Osteoblast (primary cell): ENCODE data around the gene GREB1. TPM values are rescaled to one million over a fixed set of nuclear protein-coding genes. Genes with fewer than 3 reads are reported as not detected.

Source experiments
- DNase-seq: peaks from one replicate; pipeline ENCODE4 v3.0.0; 2011; ENCODE audit warnings: low spot score, mixed read lengths; ENCODE audit not compliant: insufficient read length; ENCODE audit errors: missing footprints
- H2AFZ ChIP-seq: 2 replicates; pipeline ENCODE4 v1.6.0; 2011; ENCODE audit warnings: mild to moderate bottlenecking, low read length
- H3K27ac ChIP-seq: 2 replicates; pipeline ENCODE4 v1.5.1; 2011; ENCODE audit warnings: mild to moderate bottlenecking, low read depth, low read length, moderate library complexity
- H3K27me3 ChIP-seq: 2 replicates; pipeline ENCODE4 v1.6.0; 2012; ENCODE audit warnings: mild to moderate bottlenecking, control low read depth, inconsistent platforms, low read length, moderate library complexity; ENCODE audit not compliant: insufficient read depth
- H3K36me3 ChIP-seq: 2 replicates; pipeline ENCODE4 v1.5.1; 2011; ENCODE audit warnings: mild to moderate bottlenecking, low read length, control low read depth, moderate library complexity; ENCODE audit not compliant: insufficient read depth
- H3K4me1 ChIP-seq: 2 replicates; pipeline ENCODE4 v1.5.1; 2011; ENCODE audit warnings: mild to moderate bottlenecking, low read length, control low read depth, moderate library complexity; ENCODE audit not compliant: insufficient read depth
- H3K4me2 ChIP-seq: 2 replicates; pipeline ENCODE4 v1.6.0; 2011; ENCODE audit warnings: mild to moderate bottlenecking, low read length; ENCODE audit not compliant: insufficient read depth
- H3K4me3 ChIP-seq: fragments of 200-600 bp; sonication (generic); 3 replicates; pipeline ENCODE4 v1.5.1; 2012; ENCODE audit warnings: mild to moderate bottlenecking, low read length, inconsistent platforms; ENCODE audit not compliant: insufficient read depth
- H3K79me2 ChIP-seq: 2 replicates; pipeline ENCODE4 v1.6.0; 2012; ENCODE audit warnings: mild to moderate bottlenecking, low read length, control low read depth, inconsistent platforms; ENCODE audit not compliant: insufficient read depth
- H3K9me3 ChIP-seq: 2 replicates; pipeline ENCODE4 v1.5.1; 2011; ENCODE audit warnings: low read depth, low read length, control low read depth
- H4K20me1 ChIP-seq: 2 replicates; pipeline ENCODE4 v1.6.0; 2012; ENCODE audit warnings: mild to moderate bottlenecking, low read length, control low read depth; ENCODE audit not compliant: insufficient read depth
- total RNA-seq: library from RNA; depleted of rRNA; stranded (reverse); fragments of >200 nt; gene quantifications from 2 replicates; pipeline ENCODE4 v1.2.3, GENCODE V29; 2012
- TF ChIP-seq, protein P1 (sequence below): IDR thresholded peaks from 2 replicates; pipeline ENCODE4 v1.5.1; 2011; ENCODE audit warnings: mild to moderate bottlenecking, low read depth, low read length, moderate library complexity; ENCODE audit errors: extremely low read depth

Gene GREB1
- total RNA-seq, 1 donor = 1.1 TPM

DNA sequence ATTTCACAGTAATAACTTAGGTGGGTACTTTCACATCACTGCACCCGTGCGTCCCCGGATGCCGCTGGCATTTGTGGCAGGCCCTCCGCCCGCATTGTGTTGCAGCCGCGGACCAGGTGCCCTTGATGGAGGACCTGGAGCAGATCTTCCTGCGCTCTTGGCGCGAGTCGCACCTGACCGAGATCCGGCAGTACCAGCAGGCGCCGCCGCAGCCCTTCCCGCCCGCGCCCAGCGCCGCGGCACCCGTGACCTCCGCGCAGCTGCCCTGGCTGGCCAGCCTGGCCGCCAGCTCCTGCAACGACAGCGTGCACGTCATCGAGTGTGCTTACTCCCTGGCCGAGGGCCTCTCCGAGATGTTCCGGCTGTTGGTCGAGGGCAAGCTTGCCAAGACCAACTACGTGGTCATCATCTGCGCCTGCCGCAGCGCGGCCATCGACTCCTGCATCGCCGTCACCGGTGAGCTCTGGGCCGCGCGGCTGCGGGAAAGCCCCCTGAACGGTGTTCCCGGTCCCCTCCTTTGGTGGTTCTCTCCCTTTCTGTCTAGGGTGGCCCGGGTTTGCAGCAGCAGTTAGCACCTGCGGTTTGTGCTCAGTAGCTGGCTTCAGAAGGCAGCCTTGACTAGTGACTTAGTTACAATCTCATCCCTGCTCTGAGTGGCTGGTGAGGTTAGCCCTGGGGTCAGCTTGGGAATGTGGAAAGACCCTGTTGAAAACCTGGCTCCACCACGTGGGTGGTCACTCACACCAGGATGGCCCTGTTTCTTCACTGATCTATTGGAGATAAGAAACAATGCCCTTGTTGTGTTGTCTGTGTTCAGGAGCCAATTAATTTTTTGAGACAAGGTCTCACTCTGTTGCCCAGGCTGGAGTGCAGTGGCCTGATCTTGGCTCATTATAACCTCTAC is 59.1 kb downstream of the GREB1 start:
- H4K20me1 ChIP-seq = no peaks in the 10 kb centered on the region
- TF ChIP-seq, protein P1, sequence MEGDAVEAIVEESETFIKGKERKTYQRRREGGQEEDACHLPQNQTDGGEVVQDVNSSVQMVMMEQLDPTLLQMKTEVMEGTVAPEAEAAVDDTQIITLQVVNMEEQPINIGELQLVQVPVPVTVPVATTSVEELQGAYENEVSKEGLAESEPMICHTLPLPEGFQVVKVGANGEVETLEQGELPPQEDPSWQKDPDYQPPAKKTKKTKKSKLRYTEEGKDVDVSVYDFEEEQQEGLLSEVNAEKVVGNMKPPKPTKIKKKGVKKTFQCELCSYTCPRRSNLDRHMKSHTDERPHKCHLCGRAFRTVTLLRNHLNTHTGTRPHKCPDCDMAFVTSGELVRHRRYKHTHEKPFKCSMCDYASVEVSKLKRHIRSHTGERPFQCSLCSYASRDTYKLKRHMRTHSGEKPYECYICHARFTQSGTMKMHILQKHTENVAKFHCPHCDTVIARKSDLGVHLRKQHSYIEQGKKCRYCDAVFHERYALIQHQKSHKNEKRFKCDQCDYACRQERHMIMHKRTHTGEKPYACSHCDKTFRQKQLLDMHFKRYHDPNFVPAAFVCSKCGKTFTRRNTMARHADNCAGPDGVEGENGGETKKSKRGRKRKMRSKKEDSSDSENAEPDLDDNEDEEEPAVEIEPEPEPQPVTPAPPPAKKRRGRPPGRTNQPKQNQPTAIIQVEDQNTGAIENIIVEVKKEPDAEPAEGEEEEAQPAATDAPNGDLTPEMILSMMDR = no peak
- no peaks in the 10 kb centered on the region for H3K36me3 ChIP-seq
- no peaks in the 10 kb centered on the region for H3K9me3 ChIP-seq
- no peaks in the 10 kb centered on the region for H3K27me3 ChIP-seq
- H3K27ac ChIP-seq = no peak overlapping the region
- no peaks in the 10 kb centered on the region for H3K79me2 ChIP-seq
- H3K4me2 ChIP-seq = no peak overlapping the region
- DNase-seq = no peak
- no peaks in the 10 kb centered on the region for H3K4me1 ChIP-seq
- no peak overlapping the region for H2AFZ ChIP-seq
- H3K4me3 ChIP-seq = no peak overlapping the region

DNA sequence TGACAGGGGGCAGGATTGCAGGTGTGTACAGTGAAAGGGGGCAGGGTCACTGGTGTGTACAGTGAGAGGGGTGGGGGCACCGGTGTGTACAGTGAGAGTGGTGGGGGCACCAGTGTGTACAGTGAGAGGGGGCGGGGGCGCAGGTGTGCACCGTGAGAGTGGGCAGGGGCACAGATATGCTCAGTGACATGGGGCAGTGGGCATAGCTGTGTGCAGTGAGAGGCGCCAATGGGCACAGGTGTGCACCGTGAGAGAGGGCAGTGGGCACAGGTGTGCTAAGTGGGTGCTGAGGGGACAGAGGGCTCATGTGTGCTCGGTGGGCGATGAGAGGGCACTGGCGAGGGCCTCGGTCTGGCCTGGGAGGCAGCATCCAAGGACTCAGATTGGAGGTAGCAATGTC is 63.0 kb downstream of the GREB1 start:
- H3K79me2 ChIP-seq = no peaks in the 10 kb centered on the region
- H4K20me1 ChIP-seq = no peaks in the 10 kb centered on the region
- H3K27me3 ChIP-seq = no peaks in the 10 kb centered on the region
- TF ChIP-seq, protein P1 = no peak
- no peak overlapping the region for H3K4me3 ChIP-seq
- no peaks in the 10 kb centered on the region for H3K9me3 ChIP-seq
- H3K4me2 ChIP-seq = no peak overlapping the region
- no peak overlapping the region for H3K27ac ChIP-seq
- DNase-seq = no peak
- no peaks in the 10 kb centered on the region for H3K4me1 ChIP-seq
- H3K36me3 ChIP-seq = no peaks in the 10 kb centered on the region
- no peak overlapping the region for H2AFZ ChIP-seq

DNA sequence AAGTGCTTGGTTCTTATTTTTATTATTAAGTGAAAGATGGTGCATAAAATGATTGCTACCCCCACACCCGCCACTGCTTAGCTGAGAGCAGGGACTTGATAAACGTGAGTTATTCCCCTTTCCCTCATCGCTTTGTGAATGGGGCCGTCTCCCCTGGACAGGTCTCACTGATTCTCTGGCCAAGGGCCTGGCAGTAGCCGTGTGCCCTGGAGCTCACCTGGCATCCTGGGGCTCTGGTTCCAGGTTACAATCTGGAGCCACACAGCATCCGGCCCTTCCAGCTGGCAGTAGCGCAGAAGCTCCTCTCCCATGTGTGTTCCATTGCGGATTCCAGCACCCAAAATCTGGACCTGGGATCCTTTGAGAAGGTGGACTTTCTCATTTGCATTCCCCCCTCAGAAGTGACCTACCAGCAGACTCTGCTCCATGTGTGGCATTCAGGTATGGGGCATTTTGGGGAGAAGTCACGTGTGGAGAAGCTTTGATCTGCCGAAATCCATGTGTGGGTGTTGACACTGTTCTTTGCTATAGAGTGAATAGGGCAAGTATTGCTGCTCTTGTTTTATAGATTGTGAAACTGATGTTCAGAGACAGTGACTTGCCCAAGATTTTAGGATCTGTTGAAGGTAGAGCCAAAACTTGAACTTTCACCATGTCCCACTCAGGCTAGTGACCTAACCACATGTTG is 63.8 kb downstream of the GREB1 start:
- H3K27me3 ChIP-seq = no peaks in the 10 kb centered on the region
- H3K4me2 ChIP-seq = no peak overlapping the region
- H3K4me1 ChIP-seq = peaks cover 3% of the 10 kb centered on the region
- H4K20me1 ChIP-seq = no peaks in the 10 kb centered on the region
- DNase-seq = no peak
- H3K79me2 ChIP-seq = no peaks in the 10 kb centered on the region
- TF ChIP-seq, protein P1 = no peak
- no peak overlapping the region for H3K27ac ChIP-seq
- H2AFZ ChIP-seq = no peak overlapping the region
- no peaks in the 10 kb centered on the region for H3K9me3 ChIP-seq
- no peak overlapping the region for H3K4me3 ChIP-seq
- H3K36me3 ChIP-seq = no peaks in the 10 kb centered on the region

DNA sequence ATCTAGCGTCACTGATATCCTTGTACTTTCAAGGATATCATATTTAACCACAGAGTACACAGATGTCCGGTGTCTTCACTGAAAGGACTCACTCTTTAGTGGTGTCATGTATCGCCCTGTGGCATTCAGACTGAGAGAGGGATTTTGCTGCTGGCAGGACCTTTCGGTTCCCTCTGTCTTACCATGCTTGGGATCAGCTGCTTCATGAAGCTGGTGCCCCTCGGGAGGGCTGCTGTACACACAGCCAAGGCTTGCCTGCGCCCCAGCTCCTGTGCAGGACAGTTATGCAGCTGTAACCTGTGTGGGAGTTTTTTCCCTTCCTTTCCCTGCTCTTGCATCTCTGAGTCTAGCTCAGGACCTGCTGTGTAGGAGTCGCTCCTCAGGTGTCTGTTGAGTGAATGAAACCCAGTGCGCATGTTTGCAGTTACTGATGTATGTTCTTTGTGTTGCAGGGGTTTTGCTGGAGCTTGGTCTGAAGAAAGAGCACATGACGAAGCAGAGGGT is 64.4 kb downstream of the GREB1 start:
- Histone ChIP-seq H3K27me3 (no peaks in the 10 kb centered on the region), H3K4me1 (peaks cover 3% of the 10 kb centered on the region), H3K79me2 (no peaks in the 10 kb centered on the region), H2AFZ (no peak overlapping the region), H4K20me1 (no peaks in the 10 kb centered on the region), H3K27ac (no peak overlapping the region), H3K36me3 (no peaks in the 10 kb centered on the region), H3K4me2 (no peak overlapping the region), H3K9me3 (no peaks in the 10 kb centered on the region), H3K4me3 (no peak overlapping the region)
- TF ChIP-seq, protein P1 = no peak
- no peak for DNase-seq
